ENCODE data around the gene DHX40.

The DHX40 gene

GRCh38 chr17:59607817-59608403, 42.5 kb downstream of the DHX40 start:
- Histone ChIP-seq H3K27ac (replicated peaks) (no peak overlapping the region), H3K4me3 (replicated peaks; ENCODE audit: insufficient read depth, low read length) (no peak overlapping the region), H3K27me3 (ENCODE audit: insufficient read depth, poor library complexity, severe bottlenecking) (no peaks in the 10 kb centered on the region)
- DNase-seq (ENCODE audit: low read depth in 1 of 2, low spot score in 1 of 2) = peak in 1 of 2 experiments; percentile 15
- TF ChIP-seq POLR2AphosphoS5 (IDR thresholded peaks at IDR 0.05; ENCODE audit: low read depth) = no peak
- TF ChIP-seq, protein P1, sequence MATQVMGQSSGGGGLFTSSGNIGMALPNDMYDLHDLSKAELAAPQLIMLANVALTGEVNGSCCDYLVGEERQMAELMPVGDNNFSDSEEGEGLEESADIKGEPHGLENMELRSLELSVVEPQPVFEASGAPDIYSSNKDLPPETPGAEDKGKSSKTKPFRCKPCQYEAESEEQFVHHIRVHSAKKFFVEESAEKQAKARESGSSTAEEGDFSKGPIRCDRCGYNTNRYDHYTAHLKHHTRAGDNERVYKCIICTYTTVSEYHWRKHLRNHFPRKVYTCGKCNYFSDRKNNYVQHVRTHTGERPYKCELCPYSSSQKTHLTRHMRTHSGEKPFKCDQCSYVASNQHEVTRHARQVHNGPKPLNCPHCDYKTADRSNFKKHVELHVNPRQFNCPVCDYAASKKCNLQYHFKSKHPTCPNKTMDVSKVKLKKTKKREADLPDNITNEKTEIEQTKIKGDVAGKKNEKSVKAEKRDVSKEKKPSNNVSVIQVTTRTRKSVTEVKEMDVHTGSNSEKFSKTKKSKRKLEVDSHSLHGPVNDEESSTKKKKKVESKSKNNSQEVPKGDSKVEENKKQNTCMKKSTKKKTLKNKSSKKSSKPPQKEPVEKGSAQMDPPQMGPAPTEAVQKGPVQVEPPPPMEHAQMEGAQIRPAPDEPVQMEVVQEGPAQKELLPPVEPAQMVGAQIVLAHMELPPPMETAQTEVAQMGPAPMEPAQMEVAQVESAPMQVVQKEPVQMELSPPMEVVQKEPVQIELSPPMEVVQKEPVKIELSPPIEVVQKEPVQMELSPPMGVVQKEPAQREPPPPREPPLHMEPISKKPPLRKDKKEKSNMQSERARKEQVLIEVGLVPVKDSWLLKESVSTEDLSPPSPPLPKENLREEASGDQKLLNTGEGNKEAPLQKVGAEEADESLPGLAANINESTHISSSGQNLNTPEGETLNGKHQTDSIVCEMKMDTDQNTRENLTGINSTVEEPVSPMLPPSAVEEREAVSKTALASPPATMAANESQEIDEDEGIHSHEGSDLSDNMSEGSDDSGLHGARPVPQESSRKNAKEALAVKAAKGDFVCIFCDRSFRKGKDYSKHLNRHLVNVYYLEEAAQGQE (IDR thresholded peaks at IDR 0.05; ENCODE audit: insufficient replicate concordance, low read depth) = no peak
- no peak for TF ChIP-seq GABPA (IDR thresholded peaks at IDR 0.05; ENCODE audit: low read depth)
- TF ChIP-seq CTCF (IDR thresholded peaks at IDR 0.05; ENCODE audit: insufficient read depth, low read length) = no peak
- TF ChIP-seq SPI1 (IDR thresholded peaks at IDR 0.05; ENCODE audit: borderline replicate concordance, low read depth) = no peak

DNA sequence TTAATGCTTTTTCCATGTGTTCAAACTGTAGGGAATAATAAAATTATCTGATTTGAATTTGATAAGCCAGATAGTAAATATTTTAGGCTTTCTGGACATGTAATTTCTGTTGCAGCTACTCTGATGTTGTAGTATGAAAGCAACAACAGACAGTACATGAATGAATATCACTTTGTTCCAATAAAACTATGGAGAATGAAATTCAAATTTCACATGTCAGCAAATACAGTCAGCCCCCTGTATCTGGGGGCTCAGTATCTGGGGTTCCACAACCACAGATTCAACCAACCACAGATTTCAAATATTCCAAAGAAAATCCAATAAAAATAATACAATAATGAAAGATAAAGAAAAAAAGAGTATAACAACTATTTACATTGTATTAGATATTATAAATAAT, 46.1 kb downstream of the DHX40 start:
- TF ChIP-seq, protein P1 (IDR thresholded peaks at IDR 0.05; ENCODE audit: insufficient replicate concordance, low read depth) = no peak
- no peak for TF ChIP-seq GABPA (IDR thresholded peaks at IDR 0.05; ENCODE audit: low read depth)
- H3K27ac ChIP-seq (replicated peaks) = no peak overlapping the region

DNA sequence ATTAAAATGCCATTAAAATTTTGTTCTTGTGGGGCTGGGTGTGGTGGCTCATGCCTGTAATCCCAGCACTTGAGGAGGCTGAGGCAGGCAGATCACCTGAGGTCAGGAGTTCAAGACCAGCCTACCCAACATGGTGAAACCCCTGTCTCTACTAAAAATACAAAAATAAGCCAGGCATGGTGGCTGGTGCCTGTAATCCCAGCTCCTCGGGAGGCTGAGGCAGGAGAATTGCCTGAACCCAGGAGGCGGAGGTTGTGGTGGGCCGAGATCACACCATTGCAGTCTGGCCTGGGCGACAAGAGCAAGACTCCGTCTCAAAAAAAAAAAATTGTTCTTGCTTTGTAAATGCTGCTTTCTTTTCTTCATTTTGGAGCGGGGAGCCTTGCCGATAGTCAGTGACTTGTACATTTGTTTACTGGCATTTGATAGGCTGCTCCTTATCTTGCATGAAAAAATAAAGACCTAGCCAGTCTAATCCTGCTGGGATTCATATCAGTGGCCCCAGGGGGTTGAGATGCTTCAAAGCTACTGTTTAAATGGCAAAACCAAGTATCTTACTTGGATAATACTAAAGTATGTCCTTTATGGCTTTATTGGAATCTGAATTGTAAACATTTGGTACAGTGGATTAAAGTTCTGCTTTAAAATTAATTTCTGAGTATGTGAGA, 51.0 kb downstream of the DHX40 start:
- Histone ChIP-seq H3K27ac (replicated peaks) (no peak overlapping the region), H3K27me3 (ENCODE audit: insufficient read depth, poor library complexity, severe bottlenecking) (no peaks in the 10 kb centered on the region), H3K4me3 (replicated peaks; ENCODE audit: insufficient read depth, low read length) (no peak overlapping the region)
- no peak for DNase-seq (ENCODE audit: low read depth in 1 of 2, low spot score in 1 of 2)
- TF ChIP-seq GABPA (IDR thresholded peaks at IDR 0.05; ENCODE audit: low read depth) = no peak
- TF ChIP-seq POLR2AphosphoS5 (IDR thresholded peaks at IDR 0.05; ENCODE audit: low read depth) = no peak
- no peak for TF ChIP-seq SPI1 (IDR thresholded peaks at IDR 0.05; ENCODE audit: borderline replicate concordance, low read depth)
- TF ChIP-seq CTCF (IDR thresholded peaks at IDR 0.05; ENCODE audit: insufficient read depth, low read length) = no peak
- TF ChIP-seq, protein P1 (IDR thresholded peaks at IDR 0.05; ENCODE audit: insufficient replicate concordance, low read depth) = no peak

More for the DNA sequence above, 46.1 kb downstream of the DHX40 start:
- H3K4me3 ChIP-seq (replicated peaks; ENCODE audit: insufficient read depth, low read length) = no peak overlapping the region
- H3K27me3 ChIP-seq (ENCODE audit: insufficient read depth, poor library complexity, severe bottlenecking) = no peaks in the 10 kb centered on the region
- no peak for DNase-seq (ENCODE audit: low read depth in 1 of 2, low spot score in 1 of 2)

Data from HL-60 (cell line).